K562 (cell line): ENCODE measurements around the gene FRYL. TPM values are rescaled to one million over a fixed set of nuclear protein-coding genes. Genes with fewer than 3 reads are reported as not detected.

Experiments
- ATF7 ChIP-seq: fragments of 450-650 bp; IDR thresholded peaks from 2 replicates; pipeline ENCODE4 v1.7.1; 2014; ENCODE audit warnings: mild to moderate bottlenecking, moderate library complexity
- CBFA2T2 ChIP-seq: fragments of 450-650 bp; conservative IDR thresholded peaks from 2 replicates; pipeline ENCODE4 v1.6.1; 2017; ENCODE audit warnings: mild to moderate bottlenecking
- COPS2 ChIP-seq: fragments of 450-650 bp; conservative IDR thresholded peaks from 2 replicates; pipeline ENCODE4 v1.6.1; 2016; ENCODE audit warnings: mild to moderate bottlenecking, moderate library complexity
- EP300 ChIP-seq: IDR thresholded peaks from 2 replicates; pipeline ENCODE4 v1.6.1; 2012; ENCODE audit warnings: low read length, improper control_type of control experiment
- FOXA3 ChIP-seq, 2 experiments: fragments of 450-650 bp in 1 of 2; sonication (generic) in 1 of 2; formaldehyde crosslinking; IDR thresholded peaks in 1 of 2; conservative IDR thresholded peaks in 1 of 2; 2 replicates each; pipeline versions ENCODE4 v1.4.0 to v1.8.0; 2020 to 2022; ENCODE audit warnings: mild to moderate bottlenecking in 2 of 2, missing genetic modification reagents in 1 of 2
- MEIS2 ChIP-seq: fragments of 450-650 bp; IDR thresholded peaks from 2 replicates; pipeline ENCODE4 v1.6.1; 2014; ENCODE audit warnings: mild to moderate bottlenecking; ENCODE audit not compliant: partially characterized antibody
- RAD51 ChIP-seq: fragments of 450-650 bp; IDR thresholded peaks from 2 replicates; pipeline ENCODE4 v1.7.1; 2016; ENCODE audit warnings: low read depth, mild to moderate bottlenecking, borderline replicate concordance
- RCOR1 ChIP-seq, 2 experiments: IDR thresholded peaks; 2 replicates each; pipeline ENCODE4 v1.6.1; 2012; ENCODE audit warnings: low read depth in 2 of 2, low read length in 2 of 2, borderline replicate concordance in 1 of 2, improper control_type of control experiment in 1 of 2
- SMARCA4 ChIP-seq: fragments of 450-650 bp; IDR thresholded peaks from 2 replicates; pipeline ENCODE4 v1.6.1; 2016
- STAT5A ChIP-seq: IDR thresholded peaks from 2 replicates; pipeline ENCODE4 v1.6.1; 2012; ENCODE audit warnings: low read length, inconsistent platforms, borderline replicate concordance
- TEAD4 ChIP-seq, 2 experiments: sonication (generic) in 1 of 2; formaldehyde crosslinking in 1 of 2; IDR thresholded peaks; 2 replicates each; pipeline versions ENCODE4 v1.6.1 to v1.8.0; 2012 to 2022; ENCODE audit warnings: borderline replicate concordance in 1 of 2, inconsistent platforms in 1 of 2, low read length in 1 of 2, mild to moderate bottlenecking in 1 of 2, missing genetic modification reagents in 1 of 2
- ZEB2 ChIP-seq: fragments of 450-650 bp; IDR thresholded peaks from 2 replicates; pipeline ENCODE4 v1.6.1; 2016
- ZFX ChIP-seq: sonication (generic); formaldehyde crosslinking; IDR thresholded peaks from 2 replicates; pipeline ENCODE4 v1.8.0; 2022; ENCODE audit warnings: mild to moderate bottlenecking, missing genetic modification reagents, moderate library complexity
- polyA plus RNA-seq, 8 experiments: library from polyadenylated mRNA; depleted of rRNA in 4 of 8; stranded (reverse) in 5 of 8; unstranded in 3 of 8; fragments of >200 nt; fragmentation: Nextera tagmentation in 2 of 8; fragmentation: Illumina TruSeq in 1 of 8; extraction: Ambion mirVana in 2 of 8; extraction: Trizol in 1 of 8; gene quantifications; 2 replicates each; pipeline versions ENCODE4 v1.2.1 to v1.2.3, GENCODE V29; 2011 to 2014; ENCODE audit warnings: inconsistent platforms in 1 of 8, missing spikeins in 1 of 8
- total RNA-seq, 7 experiments: library from RNA; depleted of rRNA in 6 of 7; stranded (reverse); fragments of >200 nt in 6 of 7; fragmentation: Illumina TruSeq in 2 of 7; extraction: Trizol in 2 of 7; gene quantifications; 2 replicates each; pipeline versions ENCODE4 v1.2.1 to v1.2.3, GENCODE V29; 2011 to 2021; ENCODE audit warnings: low replicate concordance in 1 of 7
- TF ChIP-seq, protein P1 (sequence below): sonication (generic); formaldehyde crosslinking; IDR thresholded peaks from 2 replicates; pipeline ENCODE4 v1.8.0; 2022; ENCODE audit warnings: missing genetic modification reagents, mild to moderate bottlenecking, moderate library complexity, borderline replicate concordance
- TF ChIP-seq, protein P2 (sequence below): sonication (generic); IDR thresholded peaks from 2 replicates; pipeline ENCODE4 v1.6.1; 2016
- TF ChIP-seq, protein P3 (sequence below), 2 experiments: fragments of 450-650 bp in 1 of 2; sonication (generic) in 1 of 2; formaldehyde crosslinking in 1 of 2; IDR thresholded peaks in 1 of 2; conservative IDR thresholded peaks in 1 of 2; 2 replicates each; pipeline versions ENCODE4 v1.6.1 to v1.8.1; 2016 to 2023; ENCODE audit warnings: mild to moderate bottlenecking in 2 of 2, moderate library complexity in 2 of 2, inconsistent platforms in 1 of 2, missing genetic modification reagents in 1 of 2
- TF ChIP-seq, protein P4 (sequence below), 2 experiments: fragments of 200-800 bp in 1 of 2; sonication (Bioruptor generic) in 1 of 2; sonication (generic) in 1 of 2; formaldehyde crosslinking in 1 of 2; IDR thresholded peaks in 1 of 2; conservative IDR thresholded peaks in 1 of 2; 2 replicates each; pipeline versions ENCODE4 v1.5.0 to v1.6.1; 2016 to 2020; ENCODE audit warnings: missing compliant biosample characterization in 1 of 2, missing genetic modification characterization in 1 of 2, missing genetic modification reagents in 1 of 2
- TF ChIP-seq, protein P5 (sequence below): sonication (generic); formaldehyde crosslinking; IDR thresholded peaks from 2 replicates; pipeline ENCODE4 v1.9.0; 2022; ENCODE audit warnings: mild to moderate bottlenecking, missing genetic modification reagents

The FRYL gene
- total and polyA plus RNA-seq, 9 of the 15 experiments (the other 6 are each of a cell fraction or from before 2014, with no cell fraction given), result 7.2 to 34.9 (median 15.9) TPM

DNA sequence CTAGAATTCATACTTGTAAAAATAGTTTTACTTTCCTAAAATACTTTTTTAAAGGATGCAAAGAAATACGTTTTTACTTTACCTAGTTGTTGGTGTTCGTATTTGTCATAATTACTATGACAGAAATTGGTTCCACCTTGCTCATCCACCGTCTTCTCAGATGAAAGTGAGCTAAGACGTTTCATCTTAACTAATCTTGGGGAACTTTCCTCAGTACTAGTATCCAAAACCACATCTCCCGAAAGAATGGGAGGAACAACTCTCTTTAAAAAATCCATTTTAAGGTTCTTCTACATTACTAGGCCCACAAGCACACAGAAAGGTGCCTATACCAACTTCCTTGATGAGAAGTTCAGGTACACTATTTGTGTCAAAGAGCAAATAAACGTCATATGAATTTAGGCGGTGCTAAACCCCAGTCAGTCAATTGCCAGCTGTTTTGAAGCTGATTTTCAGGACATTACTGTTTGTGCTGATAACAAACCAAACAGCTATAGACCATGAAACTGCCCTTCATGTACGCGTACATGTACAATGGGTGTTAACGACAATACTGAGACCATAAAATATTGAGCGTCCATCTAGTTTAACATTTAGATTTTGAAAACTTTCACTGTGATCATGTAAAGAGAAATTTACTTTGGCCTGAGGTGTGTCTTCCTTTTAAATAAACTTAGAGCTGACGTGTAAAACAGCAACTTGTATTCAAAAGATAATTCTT is 99.1 kb downstream of the FRYL start (continued):
- TF ChIP-seq FOXA3 (CRISPR knock-in tag; conservative IDR thresholded peaks at IDR 0.05 in 1 of 2, IDR thresholded peaks at IDR 0.05 in 1 of 2), result 0 out of 4 replicates have a peak, but pooled peaks of 1 of the 2 experiments have one; percentile 10
- TF ChIP-seq TEAD4 (IDR thresholded peaks at IDR 0.05; ENCODE audit: low read length), result peak; percentile 93
- TF ChIP-seq TEAD4 (CRISPR knock-in tag; IDR thresholded peaks at IDR 0.05; ENCODE audit: borderline replicate concordance), result no peak
- peak in 1 of 2 experiments; percentile 78; a peak in 1 of 4 replicates for TF ChIP-seq RCOR1 (IDR thresholded peaks at IDR 0.05; ENCODE audit: borderline replicate concordance in 1 of 2, low read depth in 2 of 2, low read length in 2 of 2)
- TF ChIP-seq SMARCA4, result peak; percentile 89
- TF ChIP-seq ATF7, result peak; percentile 61; the same call in 1 of the 2 replicates
- no peak for TF ChIP-seq COPS2
- peak; percentile 78 for TF ChIP-seq EP300
- TF ChIP-seq, protein P1, sequence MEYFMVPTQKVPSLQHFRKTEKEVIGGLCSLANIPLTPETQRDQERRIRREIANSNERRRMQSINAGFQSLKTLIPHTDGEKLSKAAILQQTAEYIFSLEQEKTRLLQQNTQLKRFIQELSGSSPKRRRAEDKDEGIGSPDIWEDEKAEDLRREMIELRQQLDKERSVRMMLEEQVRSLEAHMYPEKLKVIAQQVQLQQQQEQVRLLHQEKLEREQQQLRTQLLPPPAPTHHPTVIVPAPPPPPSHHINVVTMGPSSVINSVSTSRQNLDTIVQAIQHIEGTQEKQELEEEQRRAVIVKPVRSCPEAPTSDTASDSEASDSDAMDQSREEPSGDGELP, result peak; percentile 59; the same call in 1 of the 2 replicates
- TF ChIP-seq, protein P2, sequence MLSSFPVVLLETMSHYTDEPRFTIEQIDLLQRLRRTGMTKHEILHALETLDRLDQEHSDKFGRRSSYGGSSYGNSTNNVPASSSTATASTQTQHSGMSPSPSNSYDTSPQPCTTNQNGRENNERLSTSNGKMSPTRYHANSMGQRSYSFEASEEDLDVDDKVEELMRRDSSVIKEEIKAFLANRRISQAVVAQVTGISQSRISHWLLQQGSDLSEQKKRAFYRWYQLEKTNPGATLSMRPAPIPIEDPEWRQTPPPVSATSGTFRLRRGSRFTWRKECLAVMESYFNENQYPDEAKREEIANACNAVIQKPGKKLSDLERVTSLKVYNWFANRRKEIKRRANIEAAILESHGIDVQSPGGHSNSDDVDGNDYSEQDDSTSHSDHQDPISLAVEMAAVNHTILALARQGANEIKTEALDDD, result peak; percentile 96
- peak; percentile 85 for TF ChIP-seq CBFA2T2
- TF ChIP-seq, protein P3, sequence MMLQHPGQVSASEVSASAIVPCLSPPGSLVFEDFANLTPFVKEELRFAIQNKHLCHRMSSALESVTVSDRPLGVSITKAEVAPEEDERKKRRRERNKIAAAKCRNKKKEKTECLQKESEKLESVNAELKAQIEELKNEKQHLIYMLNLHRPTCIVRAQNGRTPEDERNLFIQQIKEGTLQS (IDR thresholded peaks at IDR 0.05), result peak; percentile 15; the same call in 1 of the 2 replicates
- TF ChIP-seq, protein P3 (CRISPR knock-in tag; conservative IDR thresholded peaks at IDR 0.05), result no peak
- peak; percentile 79; the same call in 1 of the 2 replicates for TF ChIP-seq STAT5A
- no peak for TF ChIP-seq RAD51
- TF ChIP-seq, protein P4, sequence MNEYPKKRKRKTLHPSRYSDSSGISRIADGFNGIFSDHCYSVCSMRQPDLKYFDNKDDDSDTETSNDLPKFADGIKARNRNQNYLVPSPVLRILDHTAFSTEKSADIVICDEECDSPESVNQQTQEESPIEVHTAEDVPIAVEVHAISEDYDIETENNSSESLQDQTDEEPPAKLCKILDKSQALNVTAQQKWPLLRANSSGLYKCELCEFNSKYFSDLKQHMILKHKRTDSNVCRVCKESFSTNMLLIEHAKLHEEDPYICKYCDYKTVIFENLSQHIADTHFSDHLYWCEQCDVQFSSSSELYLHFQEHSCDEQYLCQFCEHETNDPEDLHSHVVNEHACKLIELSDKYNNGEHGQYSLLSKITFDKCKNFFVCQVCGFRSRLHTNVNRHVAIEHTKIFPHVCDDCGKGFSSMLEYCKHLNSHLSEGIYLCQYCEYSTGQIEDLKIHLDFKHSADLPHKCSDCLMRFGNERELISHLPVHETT (CRISPR knock-in tag; conservative IDR thresholded peaks at IDR 0.05 in 1 of 2, IDR thresholded peaks at IDR 0.05 in 1 of 2), result no peak
- TF ChIP-seq ZEB2, result peak; percentile 61
- TF ChIP-seq ZFX (CRISPR knock-in tag), result peak; percentile 44; the same call in 1 of the 2 replicates
- TF ChIP-seq, protein P5, sequence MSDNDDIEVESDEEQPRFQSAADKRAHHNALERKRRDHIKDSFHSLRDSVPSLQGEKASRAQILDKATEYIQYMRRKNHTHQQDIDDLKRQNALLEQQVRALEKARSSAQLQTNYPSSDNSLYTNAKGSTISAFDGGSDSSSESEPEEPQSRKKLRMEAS (CRISPR knock-in tag), result no peak
- TF ChIP-seq MEIS2, result peak; percentile 53
